SIG-M5 (cell line): ENCODE measurements around the gene WTIP.
"Not testable (repeated sequence)": the region's sequence is repeated elsewhere in the genome, so short reads cannot be mapped to it uniquely, and the experiment has no call there.

Experiments
- DNase-seq: peaks from one replicate; lab custom pipeline; 2025; lab: John Stamatoyannopoulos, UW

WTIP gene

DNA sequence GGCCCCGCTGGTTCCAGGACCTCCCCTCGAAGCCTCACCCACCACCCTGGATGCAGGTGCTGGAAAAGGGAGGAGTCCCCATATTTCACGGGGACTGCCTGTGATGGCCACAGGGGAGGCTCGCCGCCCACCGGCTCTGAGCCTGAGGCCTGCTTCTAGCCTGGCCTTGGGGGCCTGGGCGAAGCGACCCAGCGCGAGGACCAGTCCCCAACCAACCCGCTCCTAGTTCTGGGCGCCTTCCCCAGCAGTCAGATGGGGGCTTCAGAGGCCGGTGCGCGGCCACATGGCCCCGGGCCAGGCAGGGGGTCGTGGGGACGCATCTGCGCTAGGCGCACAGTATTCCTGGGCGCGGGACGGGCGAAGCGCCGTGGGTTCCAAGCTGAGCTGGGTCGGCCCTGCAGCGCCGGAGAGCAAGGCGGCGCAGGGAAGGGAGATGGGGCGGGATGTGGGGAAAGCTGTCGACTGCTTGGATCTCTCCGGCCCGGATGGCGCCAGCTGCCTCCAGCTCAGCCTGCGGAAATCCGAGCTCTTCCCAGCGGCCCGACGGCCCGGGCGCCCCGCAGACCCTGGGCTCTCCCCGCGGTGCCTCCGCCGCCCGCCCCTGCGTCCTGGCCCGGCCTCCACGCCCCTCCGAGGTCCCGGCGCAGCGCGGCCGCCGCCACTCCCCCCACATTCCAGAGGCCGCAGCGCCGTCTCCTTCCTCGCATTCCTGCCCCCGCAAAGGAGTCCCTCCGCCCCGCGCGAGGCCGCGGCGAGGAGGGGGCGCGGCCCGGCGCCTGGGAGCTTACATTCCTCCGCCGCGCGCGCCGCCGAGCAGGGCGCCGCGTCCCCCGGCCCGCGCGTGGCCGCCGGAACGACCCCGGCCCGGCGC is at the start of gene WTIP:
WTIP (plus strand) TSS at position 788 of the 871 bp plus-strand sequence. CDS start 217 bp downstream, outside the sequence.
- no peak for DNase-seq

DNA sequence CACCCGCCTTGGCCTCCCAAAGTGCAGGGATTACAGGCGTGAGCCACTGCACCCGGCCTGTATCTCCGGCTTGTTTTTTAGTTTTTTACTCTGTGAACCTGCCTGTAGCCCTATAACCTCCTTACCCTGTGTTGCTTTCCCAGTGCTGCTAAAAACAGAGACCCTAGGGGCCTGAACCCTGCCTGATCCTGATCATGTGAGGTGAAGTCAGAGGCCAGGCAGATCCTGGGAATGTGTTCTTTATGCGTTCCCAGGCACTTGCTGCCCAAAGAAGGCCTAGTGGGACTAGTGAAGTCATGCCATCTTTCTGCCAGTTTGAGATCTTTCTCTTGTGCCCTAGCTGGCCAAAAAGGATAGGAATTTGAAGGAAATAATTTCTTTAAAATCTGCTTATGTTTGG is 48.8 kb upstream of the WTIP start:
- no peak for DNase-seq

DNA sequence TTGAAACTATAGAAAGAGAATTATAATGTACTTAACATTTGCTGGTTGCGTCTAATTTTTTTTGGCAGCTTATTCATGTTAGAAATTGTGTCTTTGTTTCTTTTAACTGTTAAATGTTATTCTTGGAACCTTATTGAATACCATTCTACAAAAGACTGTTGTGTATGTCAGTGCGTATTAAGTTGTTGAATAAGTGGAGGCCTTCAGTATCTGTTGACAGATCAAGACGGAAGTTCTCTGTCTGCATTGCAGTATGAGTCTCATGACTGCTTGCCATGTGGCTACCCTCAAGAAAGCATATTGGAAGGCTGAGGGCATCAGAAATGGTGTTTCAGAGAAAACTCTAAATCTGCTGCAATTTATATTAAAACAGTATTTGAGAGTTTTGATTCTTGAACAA is 44.8 kb upstream of the WTIP start:
- no peak for DNase-seq

DNA sequence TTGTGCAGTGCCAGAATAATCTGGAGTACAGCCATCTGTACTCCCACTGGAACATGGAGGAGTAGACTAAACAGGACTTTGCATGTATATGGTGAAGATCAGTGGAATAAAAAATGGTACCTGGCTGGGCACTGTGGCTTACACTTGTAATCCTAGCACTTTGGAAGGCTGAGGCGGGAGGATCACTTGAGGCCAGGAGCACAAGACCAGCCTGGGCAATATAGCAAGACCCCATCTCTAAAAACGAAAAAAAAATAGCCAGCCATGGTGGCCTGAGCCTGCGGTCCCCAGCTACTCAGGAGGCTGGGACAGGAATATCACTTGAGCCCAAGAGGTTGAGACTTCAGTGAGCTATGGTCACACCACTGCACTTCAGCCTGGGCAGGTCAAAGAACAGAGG is 33.4 kb upstream of the WTIP start:
- DNase-seq = no peak

DNA sequence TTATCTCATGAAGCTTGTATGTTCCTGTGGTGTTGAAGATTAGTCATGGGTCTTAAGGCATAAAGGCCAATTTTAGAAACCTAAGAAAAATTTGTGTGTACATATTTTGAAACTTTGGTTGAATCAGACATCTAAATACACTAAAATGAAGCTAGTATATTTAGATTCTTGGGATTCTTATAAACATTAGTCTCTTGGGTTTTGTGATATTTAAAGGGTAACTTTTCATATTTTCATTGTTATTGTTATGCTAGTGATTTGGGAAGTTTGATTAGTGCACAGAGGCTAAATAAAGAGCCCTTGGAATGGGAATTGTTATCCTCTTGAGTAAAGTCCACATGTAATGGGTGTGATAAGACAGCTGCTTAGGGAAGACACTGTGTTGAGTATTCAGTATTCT is 28.8 kb upstream of the WTIP start:
- no peak for DNase-seq

DNA sequence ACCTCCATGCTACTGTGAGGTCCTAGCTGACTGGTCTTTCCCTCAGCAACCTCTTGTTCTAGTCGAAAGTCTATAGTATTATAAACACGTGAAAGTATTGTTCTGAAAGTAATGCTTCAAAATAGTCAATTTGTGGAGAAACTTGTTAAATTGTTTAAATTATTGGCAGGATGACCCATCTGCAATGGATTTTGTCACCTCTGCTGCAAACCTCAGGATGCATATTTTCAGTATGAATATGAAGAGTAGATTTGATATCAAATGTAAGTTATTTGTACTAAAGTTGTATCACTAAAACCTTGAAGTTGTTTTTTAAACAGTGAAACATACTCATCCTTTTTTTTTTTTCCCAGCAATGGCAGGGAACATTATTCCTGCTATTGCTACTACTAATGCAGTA is 27.5 kb upstream of the WTIP start:
- no peak for DNase-seq

DNA sequence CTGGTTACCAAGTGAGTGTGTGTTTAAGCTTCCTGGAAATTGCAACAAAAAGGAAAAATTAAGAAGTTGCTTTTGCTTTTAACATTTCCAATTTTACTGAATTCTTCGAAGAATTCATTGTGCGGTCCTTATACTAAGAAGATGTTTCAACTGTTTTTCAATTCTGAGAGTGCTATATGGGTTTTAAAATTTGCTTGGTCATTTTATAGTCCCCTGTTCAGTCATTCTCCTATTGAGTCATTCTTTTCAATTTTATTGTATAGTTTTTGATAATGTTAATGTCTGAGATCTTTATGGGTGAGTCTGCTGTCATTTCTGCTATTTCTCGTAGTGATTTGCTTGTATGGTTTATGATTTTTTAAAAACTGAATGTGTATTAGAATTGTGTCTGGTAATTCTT is 26.9 kb upstream of the WTIP start:
- no peak for DNase-seq

DNA sequence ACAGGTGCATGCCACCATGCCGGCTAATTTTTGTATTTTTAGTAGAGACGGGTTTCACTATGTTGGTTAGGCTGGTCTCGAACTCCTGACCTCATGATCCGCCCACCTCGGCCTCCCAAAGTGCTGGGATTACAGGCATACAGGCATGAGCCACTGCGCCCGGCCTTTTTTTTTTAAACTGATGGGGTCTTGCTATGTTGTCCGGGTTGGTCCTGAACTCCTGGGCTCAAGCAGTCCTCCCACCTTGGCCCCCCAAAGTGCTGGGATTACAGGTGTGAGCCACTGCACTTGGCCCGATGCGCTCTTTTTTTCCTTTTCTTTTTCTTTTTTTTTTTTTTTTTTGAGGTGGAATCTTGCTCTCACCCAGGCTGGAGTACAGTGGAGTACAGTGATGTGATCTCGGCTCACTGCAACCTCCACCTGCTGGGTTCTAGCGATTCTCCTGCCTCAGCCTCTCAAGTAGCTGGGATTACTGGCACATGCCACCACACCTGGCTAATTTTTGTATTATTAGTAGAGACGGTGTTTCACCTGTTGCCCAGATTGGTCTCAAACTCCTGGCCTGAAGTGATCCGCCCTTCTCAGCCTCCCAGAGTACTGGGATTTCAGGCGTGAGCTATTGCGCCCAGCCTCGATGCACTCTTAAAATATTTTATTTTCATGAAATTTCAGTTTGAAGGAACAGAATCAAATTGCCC is 25.6 kb upstream of the WTIP start:
- not testable (repeated sequence) for DNase-seq

DNA sequence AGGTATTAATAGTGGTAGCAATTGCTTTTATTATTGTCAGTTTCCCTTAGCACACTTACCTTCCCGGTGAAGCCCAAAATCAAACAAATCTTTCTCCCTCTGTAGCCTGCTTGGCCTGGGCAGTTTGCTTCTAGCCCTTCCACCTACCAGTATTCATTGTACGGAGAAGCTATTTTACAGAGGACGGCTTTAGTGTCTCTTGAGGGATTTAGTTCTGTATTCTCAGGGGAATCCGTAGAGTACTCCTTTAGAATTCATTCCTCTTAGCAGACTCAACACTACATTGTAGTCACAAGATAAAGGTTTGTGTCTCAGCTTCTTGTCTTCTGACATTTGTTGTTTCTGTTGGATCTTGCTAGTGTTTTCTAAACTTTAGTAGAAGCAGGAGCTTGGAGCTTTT is 24.1 kb upstream of the WTIP start:
- no peak for DNase-seq

DNA sequence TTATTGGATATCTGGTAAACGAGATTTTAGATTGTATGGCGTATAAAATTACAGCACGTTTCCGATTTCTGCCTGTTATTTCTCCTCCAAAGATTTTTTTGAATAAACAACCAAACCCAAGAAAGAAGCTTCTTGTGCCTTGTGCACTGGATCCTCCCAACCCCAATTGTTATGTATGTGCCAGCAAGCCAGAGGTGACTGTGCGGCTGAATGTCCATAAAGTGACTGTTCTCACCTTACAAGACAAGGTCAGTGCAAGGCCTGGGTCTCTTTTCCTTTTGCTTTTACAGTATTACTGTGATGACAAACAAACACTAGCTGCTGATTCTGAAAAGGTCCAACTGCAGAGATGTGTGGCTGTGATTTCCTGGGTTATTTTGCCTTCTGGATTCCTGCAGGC is 22.9 kb upstream of the WTIP start:
- no peak for DNase-seq

DNA sequence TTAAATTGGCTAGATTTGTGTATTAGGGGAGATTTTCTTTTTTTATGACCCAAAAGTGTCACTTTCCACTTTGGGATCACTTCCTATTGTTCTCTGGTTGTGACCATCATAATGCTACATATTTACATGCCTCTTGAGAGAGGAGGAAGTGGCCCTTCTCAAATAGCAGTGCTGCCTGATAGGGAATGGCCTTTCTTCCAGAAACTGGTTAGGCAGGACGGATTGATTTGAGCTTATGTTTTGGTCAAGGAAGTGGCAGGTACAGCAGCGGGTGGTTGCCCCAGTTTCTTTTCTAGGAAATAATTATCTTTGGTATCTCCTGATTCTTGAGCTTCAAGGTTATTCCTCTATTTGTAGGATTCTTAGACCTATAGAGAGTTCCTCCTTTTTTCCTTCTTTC is 21.9 kb upstream of the WTIP start:
- DNase-seq = no peak

DNA sequence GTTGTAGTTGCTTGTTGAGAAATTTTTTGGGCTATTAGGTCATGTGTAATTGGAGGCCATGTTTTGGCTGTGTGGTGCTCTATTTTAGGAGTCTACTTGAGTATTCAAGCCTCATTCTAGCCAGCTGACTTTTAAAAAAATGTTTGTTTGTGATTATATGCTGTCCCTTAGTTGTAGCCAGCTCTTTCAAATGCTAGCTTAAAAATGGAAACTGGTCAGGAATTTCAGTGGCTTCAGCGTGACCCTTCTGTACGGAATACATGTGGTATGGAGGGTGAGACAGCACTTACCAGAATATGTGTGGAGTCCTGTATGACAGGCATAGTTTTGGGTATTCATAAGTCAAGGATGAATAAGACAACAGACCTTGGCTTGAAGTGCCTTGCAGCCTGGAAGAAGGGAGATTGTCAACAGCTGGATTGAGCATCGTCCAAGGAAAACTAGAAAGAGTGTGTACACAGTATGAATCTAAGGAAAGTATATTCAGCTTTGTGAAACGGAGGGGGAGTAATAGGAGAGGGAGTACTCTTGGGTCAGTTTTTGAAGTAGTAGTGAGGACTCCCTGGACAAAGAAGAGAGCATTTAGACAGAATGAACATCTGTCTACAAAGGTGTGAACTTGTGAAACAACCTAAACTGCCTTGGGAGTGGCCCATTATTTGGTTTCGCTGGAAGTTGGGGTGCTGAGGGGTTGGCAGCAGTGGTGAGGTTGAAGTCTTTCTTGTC is 20.0 kb upstream of the WTIP start:
- DNase-seq = no peak

DNA sequence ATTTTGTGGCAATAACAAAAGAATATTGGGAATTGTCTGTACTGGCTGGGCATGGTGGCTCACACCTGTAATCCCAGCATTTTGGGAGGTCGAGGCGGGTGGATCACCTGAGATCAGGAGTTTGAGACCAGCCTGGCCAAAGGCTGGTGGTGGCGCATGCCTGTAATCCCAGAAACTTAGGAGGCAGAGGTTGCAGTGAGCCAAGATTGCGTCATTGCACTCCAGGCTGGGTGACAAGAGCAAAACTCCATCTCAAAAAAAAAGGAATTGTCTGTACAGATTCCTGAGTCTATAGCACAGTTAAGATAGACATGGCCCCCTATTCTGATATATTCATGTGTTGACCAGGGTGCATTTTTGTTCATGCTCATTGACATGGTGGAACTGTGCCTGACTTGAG is 16.8 kb upstream of the WTIP start:
- not testable (repeated sequence) for DNase-seq

DNA sequence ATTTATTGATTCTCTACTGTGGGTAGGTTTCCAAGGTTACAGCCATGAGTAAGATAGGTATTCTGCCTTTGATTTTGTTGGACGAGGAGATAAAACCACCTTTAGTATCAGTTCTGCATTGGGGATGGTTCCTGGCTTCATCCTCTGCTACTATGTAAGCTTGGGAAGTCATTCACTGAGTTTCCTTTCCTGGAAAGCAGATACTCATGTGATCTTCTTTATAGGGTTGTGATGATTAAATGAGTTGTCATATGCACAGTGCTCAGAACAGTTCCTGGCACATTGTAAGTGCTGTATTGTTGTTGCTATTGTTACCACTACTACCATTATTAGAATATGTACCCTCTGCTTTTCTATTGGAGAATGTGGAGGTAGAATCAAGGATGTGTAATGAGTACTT is 13.1 kb upstream of the WTIP start:
- no peak for DNase-seq

DNA sequence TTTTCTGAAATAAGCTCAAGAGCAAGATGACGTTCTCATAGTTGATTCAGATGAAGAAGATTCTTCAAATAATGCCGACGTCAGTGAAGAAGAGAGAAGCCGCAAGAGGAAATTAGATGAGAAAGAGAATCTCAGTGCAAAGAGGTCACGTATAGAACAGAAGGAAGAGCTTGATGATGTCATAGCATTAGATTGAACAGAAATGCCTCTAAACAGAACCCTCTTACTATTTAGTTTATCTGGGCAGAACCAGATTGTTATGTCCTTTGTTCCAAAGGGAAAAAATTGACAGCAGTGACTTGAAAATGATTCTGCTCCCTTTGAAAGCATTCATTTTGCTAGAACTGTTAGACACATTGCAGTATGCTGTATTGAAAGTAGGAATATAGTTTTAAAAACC is 12.5 kb upstream of the WTIP start:
- DNase-seq = not testable (repeated sequence)

DNA sequence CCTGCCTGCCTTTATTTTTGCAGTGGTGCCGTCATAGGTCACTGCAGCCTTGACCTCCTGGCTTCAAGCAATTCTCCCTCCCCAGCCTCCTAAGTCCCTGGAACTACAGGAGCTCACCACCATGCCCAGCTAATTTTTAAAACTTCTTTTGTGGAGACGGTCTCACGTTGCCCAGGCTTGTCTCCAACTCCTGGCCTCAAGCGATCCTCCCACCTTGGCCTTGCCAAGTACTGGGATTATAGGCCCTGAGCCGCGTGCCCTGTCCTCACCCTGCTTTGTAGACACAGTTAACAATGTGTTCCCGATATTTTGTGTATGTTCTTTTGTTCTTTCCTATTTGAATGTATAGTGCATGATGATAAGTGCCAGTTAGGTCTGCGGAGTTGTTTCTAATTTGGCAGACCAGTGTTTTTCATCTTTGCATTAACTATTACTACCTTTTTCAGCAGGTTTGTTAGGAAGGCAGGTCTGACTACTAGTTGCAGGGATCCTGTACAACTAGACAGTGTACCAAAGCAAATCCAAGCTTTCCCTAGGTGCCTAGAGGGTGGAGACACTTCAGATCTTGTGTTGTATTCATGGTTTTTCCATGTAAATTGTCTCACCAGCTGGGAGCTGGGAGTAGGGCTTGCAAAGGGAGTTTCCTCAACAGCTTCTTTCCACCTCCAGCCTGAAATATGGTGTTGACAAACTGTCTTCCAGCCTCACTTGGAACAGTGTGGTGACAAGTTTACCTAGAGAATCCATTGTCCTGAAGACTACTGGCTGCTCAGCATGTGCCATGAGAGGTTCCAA is 9.5 kb upstream of the WTIP start:
- DNase-seq = no peak

DNA sequence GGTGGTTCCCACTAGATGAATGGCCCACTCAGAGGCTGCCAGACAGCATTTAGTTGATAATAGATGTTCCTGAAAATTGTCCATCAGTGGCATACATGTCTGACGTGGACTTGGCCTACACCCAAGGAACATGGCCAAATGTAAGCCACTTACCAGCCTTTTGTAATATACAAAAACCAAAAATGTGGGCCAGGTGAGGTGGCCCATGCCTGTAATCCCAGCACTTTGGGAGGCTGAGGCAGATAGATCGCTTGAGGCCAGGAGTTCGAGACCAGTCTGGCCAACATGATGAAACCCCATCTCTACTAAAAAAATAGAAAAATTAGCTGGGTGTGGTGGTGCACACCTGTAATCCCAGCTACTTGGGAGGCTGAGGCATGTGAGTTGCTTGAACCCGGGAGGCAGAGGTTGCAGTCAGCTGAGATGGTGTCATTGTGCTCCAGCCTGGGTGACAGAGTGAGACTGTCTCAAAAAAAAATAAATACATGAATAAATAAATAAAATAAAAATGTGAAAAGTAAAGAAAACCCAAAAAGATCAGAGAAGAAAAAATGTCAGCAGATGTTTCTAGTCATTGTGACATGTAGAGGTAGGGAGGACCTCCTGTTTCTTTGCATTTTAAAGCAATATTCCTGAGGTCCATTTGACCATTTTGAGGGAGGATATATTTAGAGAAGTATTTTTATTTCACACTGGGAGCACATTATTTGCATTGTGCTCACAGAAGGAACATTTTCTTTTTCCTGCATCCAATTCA is 7.1 kb upstream of the WTIP start:
- DNase-seq = no peak

DNA sequence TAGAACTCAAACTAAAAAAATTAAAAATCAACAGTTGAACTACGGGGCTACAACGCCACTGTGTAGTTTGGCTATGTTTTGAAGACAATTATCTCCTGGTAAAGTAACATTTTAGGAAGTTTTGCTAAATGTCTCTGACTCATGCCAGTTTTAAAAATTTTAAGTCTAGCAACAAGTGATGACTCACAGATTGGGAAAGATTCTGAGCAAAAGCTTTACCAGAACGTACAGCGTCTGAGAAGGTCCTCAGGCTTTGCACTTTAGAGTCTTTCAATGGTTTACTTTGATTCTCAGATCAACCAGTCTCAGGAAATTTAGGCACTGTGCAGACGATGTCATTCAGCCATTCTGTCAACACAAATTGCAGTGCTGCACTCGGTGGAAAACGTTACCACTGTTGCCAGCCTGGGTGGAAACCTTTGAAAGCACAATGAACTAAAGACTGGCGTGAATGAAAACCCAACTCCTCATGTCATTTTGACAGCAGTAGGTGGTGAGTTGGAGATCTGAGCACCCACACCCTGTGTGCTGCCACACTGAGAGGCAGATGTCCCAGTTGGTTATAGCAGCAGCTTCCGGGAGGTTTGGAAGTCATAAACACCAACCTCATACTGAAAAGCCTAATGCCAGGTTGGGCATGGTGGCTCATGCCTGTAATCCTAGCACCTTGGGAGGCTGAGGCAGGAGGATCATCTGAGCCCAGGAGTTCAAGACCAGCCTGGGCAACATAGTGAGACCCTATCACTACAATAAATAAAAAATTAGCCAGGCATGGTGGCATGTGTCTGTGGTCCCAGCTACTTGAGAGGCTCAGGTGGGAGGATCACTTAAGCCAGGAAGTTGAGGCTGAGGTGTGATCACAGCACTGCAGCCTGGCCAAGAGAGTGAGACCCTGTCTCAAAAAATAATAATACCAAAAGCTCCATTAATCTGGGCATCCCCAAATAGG is 6.3 kb upstream of the WTIP start:
- DNase-seq = peak; percentile 68

DNA sequence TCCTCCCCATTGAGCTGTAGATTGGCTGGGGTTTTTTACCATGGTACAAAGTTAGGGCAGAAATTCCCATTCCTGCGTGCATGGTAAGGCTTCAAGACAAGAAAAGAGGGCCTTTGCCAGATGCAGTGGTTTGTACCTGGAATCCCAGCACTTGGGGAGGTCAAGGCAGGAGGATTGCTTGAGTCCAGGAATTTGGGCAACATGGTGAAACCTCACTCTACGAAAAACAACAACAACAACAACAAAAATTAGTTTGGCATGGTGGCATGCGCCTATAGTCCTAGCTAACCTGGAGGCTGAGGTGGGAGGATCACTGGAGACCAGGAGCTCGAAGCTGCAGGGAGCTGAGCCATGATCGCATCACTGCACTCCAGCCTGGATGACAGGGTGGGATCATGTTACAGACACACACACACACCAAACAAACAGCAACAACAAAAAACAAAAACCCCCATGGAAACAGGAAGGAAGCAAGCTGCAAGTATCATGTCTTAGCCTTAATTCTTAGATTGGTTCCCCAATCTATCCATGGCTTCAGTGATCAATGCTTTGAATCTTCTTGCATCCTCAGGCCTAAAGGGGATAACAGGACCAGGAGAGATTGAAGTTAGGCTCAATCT is 5.5 kb upstream of the WTIP start:
- DNase-seq = no peak

DNA sequence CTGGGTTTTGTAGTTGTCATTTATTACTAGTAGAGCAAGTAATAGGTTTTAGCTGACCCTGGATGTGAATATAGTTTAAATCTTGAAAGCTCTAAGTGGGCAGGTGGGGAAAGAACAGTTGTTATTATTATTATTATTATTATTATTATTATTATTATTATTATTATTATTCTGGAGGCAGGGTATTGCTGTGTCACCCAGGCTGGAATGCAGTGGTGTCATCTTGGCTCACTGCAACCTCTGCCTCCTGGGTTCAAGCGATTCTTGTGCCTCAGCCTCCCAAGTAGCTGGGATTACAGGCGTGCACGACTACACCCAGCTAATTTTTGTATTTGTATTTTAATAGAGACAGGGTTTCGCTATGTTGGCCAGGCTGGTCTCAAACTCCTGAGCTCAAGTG is 3.1 kb upstream of the WTIP start:
- DNase-seq = not testable (repeated sequence)
